Measurements from ENCODE around the gene CLSTN1.
A peak's percentile ranks its signal among the peaks of the same experiment; 100 is the strongest.
"Not testable (repeated sequence)": the region's sequence is repeated elsewhere in the genome, so short reads cannot be mapped to it uniquely, and the experiment has no call there.

CLSTN1 gene

GRCh38 chr1:9794081-9794480 lies 29.7 kb downstream of the CLSTN1 start:
- no peak for DNase-seq

- DNase-seq: no peak
These were observed 30.5 kb downstream of the CLSTN1 start for GRCh38 chr1:9793291-9793690.

- DNase-seq: no peak
These were observed 31.4 kb downstream of the CLSTN1 start for GRCh38 chr1:9792156-9793042.

- DNase-seq: not testable (repeated sequence)
These were observed 34.1 kb downstream of the CLSTN1 start for GRCh38 chr1:9789700-9790099.

GRCh38 chr1:9787702-9788101 lies 36.1 kb downstream of the CLSTN1 start:
- DNase-seq: peak; percentile 31

GRCh38 chr1:9785406-9785805 lies 38.4 kb downstream of the CLSTN1 start:
- no peak for DNase-seq

- peak; percentile 59 for DNase-seq
These were observed 39.1 kb downstream of the CLSTN1 start for GRCh38 chr1:9784508-9785133.

GRCh38 chr1:9782897-9783296 lies 40.9 kb downstream of the CLSTN1 start:
- DNase-seq: no peak

GRCh38 chr1:9782116-9782751 lies 41.5 kb downstream of the CLSTN1 start:
- no peak for DNase-seq

GRCh38 chr1:9780554-9781110 lies 43.1 kb downstream of the CLSTN1 start:
- no peak for DNase-seq

- no peak for DNase-seq
These were observed 44.9 kb downstream of the CLSTN1 start for GRCh38 chr1:9778905-9779304.

- DNase-seq: no peak
These were observed 47.1 kb downstream of the CLSTN1 start for GRCh38 chr1:9776685-9777084.

- no peak for DNase-seq
These were observed 48.8 kb downstream of the CLSTN1 start for GRCh38 chr1:9774712-9775679.

GRCh38 chr1:9770298-9770697 lies 53.5 kb downstream of the CLSTN1 start:
- no peak for DNase-seq

GRCh38 chr1:9768983-9769382 lies 54.8 kb downstream of the CLSTN1 start:
- DNase-seq: no peak

- DNase-seq: peak; percentile 3
These were observed 55.6 kb downstream of the CLSTN1 start for GRCh38 chr1:9767964-9768668.

GRCh38 chr1:9766759-9767442 lies 56.9 kb downstream of the CLSTN1 start:
- DNase-seq: no peak

- no peak for DNase-seq
These were observed 59.2 kb downstream of the CLSTN1 start for GRCh38 chr1:9764550-9764949.

GRCh38 chr1:9763914-9764313 lies 59.9 kb downstream of the CLSTN1 start:
- DNase-seq: no peak

- DNase-seq: not testable (repeated sequence)
These were observed 61.3 kb downstream of the CLSTN1 start for GRCh38 chr1:9762446-9762845.

GRCh38 chr1:9761855-9762254 lies 61.9 kb downstream of the CLSTN1 start:
- DNase-seq: no peak

All from effector CD4-positive, alpha-beta T cell (primary cell).